B cell (primary cell): ENCODE measurements around the gene C20orf173. TPM values are rescaled to one million over a fixed set of nuclear protein-coding genes. Genes with fewer than 3 reads are reported as not detected.

Experiments used
- ATAC-seq: fragments of 200-7000 bp; cut with Tn5 transposase; one replicate; pipeline ENCODE4 v1.10.0; 2021; ENCODE audit warnings: low read depth, mild to moderate bottlenecking, moderate number of reproducible peaks, moderate library complexity
- CTCF ChIA-PET: fragments of 350-600 bp; sonication (Branson Sonifier 250); formaldehyde crosslinking; loops from one replicate; lab custom pipeline; 2021; ENCODE audit warnings: antibody characterized with exemption, inconsistent platforms; lab: Charles Lee
- POLR2A ChIA-PET: fragments of 350-600 bp; sonication (Branson Sonifier 250); formaldehyde crosslinking; loops from one replicate; lab custom pipeline; 2021; ENCODE audit warnings: antibody characterized with exemption; lab: Charles Lee
- DNase-seq: peaks from one replicate; pipeline ENCODE4 v3.0.0; 2013
- H2AFZ ChIP-seq: 2 replicates; pipeline ENCODE4 v1.6.1; 2012; ENCODE audit warnings: mild to moderate bottlenecking, low read depth, low read length; ENCODE audit not compliant: insufficient read depth, poor library complexity, severe bottlenecking
- H3K27ac ChIP-seq, 2 donors: 1 replicate in 1 of 2; 2 replicates in 1 of 2; pipeline ENCODE4 v1.5.1; 2012 to 2013; ENCODE audit warnings: low read length in 2 of 2, mild to moderate bottlenecking in 2 of 2, moderate library complexity in 1 of 2
- H3K27me3 ChIP-seq, 4 experiments: fragments of 200-600 bp in 1 of 4; sonication (generic) in 1 of 4; replicated peaks in 1 of 4; 1 replicate in 2 of 4; 2 replicates in 2 of 4; pipeline versions ENCODE4 v1.6.1 to v1.7.0; 2013 to 2016; ENCODE audit warnings: low read length in 3 of 4, mild to moderate bottlenecking in 2 of 4, mixed read lengths in 1 of 4, moderate library complexity in 1 of 4; ENCODE audit not compliant: insufficient read depth in 4 of 4, control insufficient read depth in 3 of 4; ENCODE audit errors: control extremely low read depth in 1 of 4
- H3K36me3 ChIP-seq, 2 experiments: replicated peaks in 1 of 2; 1 replicate in 1 of 2; 2 replicates in 1 of 2; pipeline versions ENCODE4 v1.6.1 to v1.7.1; 2013; ENCODE audit warnings: low read length in 1 of 2; ENCODE audit not compliant: insufficient read depth in 2 of 2, control insufficient read depth in 1 of 2; ENCODE audit errors: control extremely low read depth in 1 of 2, extremely low read depth in 1 of 2
- H3K4me1 ChIP-seq, 2 donors: fragments of 200-600 bp in 1 of 2; sonication (generic) in 1 of 2; 1 replicate in 1 of 2; 2 replicates in 1 of 2; pipeline versions ENCODE4 v1.5.1 to v1.6.1; 2013 to 2017; ENCODE audit warnings: low read length in 2 of 2; ENCODE audit not compliant: control insufficient read depth in 2 of 2, insufficient read depth in 2 of 2
- H3K4me2 ChIP-seq: replicated peaks from 2 replicates; pipeline ENCODE3; 2012; ENCODE audit warnings: mild to moderate bottlenecking, low read depth, low read length; ENCODE audit not compliant: poor library complexity, severe bottlenecking
- H3K4me3 ChIP-seq, 5 experiments: fragments of 200-600 bp in 1 of 5; sonication (generic) in 1 of 5; 1 replicate in 3 of 5; 2 replicates in 2 of 5; pipeline versions ENCODE4 v1.5.1 to v1.7.0; 2011 to 2016; ENCODE audit warnings: low read length in 4 of 5, mild to moderate bottlenecking in 4 of 5, low read depth in 2 of 5, control low read depth in 1 of 5, moderate library complexity in 1 of 5; ENCODE audit not compliant: insufficient read depth in 1 of 5; ENCODE audit errors: control extremely low read depth in 1 of 5, extremely low read depth in 1 of 5
- H3K79me2 ChIP-seq: fragments of 200-600 bp; sonication (generic); one replicate; pipeline ENCODE4 v1.6.0; 2016; ENCODE audit warnings: low read length; ENCODE audit not compliant: control insufficient read depth, insufficient read depth
- H3K9ac ChIP-seq: fragments of 200-600 bp; sonication (generic); 2 replicates; pipeline ENCODE4 v1.6.1; 2017; ENCODE audit warnings: mild to moderate bottlenecking, low read length, moderate library complexity
- H3K9me3 ChIP-seq, 3 donors: one replicate each; pipeline versions ENCODE4 v1.6.1 to v1.7.1; 2013; ENCODE audit warnings: low read length in 2 of 3; ENCODE audit not compliant: control insufficient read depth in 2 of 3, insufficient read depth in 1 of 3; ENCODE audit errors: control extremely low read depth in 1 of 3
- H4K20me1 ChIP-seq: 2 replicates; pipeline ENCODE4 v1.6.0; 2012; ENCODE audit warnings: mild to moderate bottlenecking, low read length; ENCODE audit not compliant: insufficient read depth, control insufficient read depth, poor library complexity, severe bottlenecking
- H3K27ac Mint-ChIP-seq: one replicate; pipeline ENCODE4 v1.8.0; 2021; ENCODE audit warnings: mixed read lengths
- H3K27me3 Mint-ChIP-seq: one replicate; pipeline ENCODE4 v1.8.0; 2021; ENCODE audit warnings: mixed read lengths
- H3K4me1 Mint-ChIP-seq: one replicate; pipeline ENCODE4 v1.8.0; 2021; ENCODE audit warnings: mixed read lengths
- H3K4me3 Mint-ChIP-seq: one replicate; pipeline ENCODE4 v1.8.0; 2021; ENCODE audit warnings: mixed read lengths
- H3K9me3 Mint-ChIP-seq: one replicate; pipeline ENCODE4 v1.8.0; 2022; ENCODE audit warnings: mixed read lengths; ENCODE audit not compliant: insufficient read depth
- CTCF ChIP-seq: fragments of 200-600 bp; IDR thresholded peaks from one replicate; pipeline ENCODE4 v1.8.0; 2022; ENCODE audit warnings: antibody characterized with exemption, mild to moderate bottlenecking
- EZH2 ChIP-seq: IDR thresholded peaks from 2 replicates; pipeline ENCODE4 v1.6.1; 2012; ENCODE audit warnings: borderline replicate concordance, low read depth, mild to moderate bottlenecking, moderate library complexity, low read length; ENCODE audit not compliant: insufficient read depth, poor library complexity, severe bottlenecking
- WGBS: methylation state at CpG from one replicate; pipeline ENCODE4 v1.1.5; 2013; ENCODE audit warnings: missing lambda C conversion rate; ENCODE audit not compliant: insufficient coverage; 5-methylcytosine and 5-hydroxymethylcytosine counted together
- intact Hi-C: fragments of 100-400 bp; cut with micrococcal nuclease; formaldehyde crosslinking; loops from one replicate; pipeline ENCODE4 v1.10.0; 2022
- polyA plus RNA-seq: library from polyadenylated mRNA; depleted of rRNA; stranded (reverse); fragments of >200 nt; gene quantifications from 2 replicates; pipeline ENCODE4 v1.2.3, GENCODE V29; 2012
- total RNA-seq, 2 donors: library from RNA; stranded (reverse); fragments of 120-200 nt in 1 of 2; gene quantifications; 1 replicate in 1 of 2; 2 replicates in 1 of 2; pipeline versions ENCODE4 v1.2.3 to v1.2.4, GENCODE V29; 2013 to 2022

Gene C20orf173
- total and polyA plus RNA-seq, 2 donors (not counting 1 experiment from before 2014, with no cell fraction given) = not detected

- TF ChIP-seq EZH2 = no peak
- TF ChIP-seq CTCF = no peak
- ATAC-seq (no peak), DNase-seq (no peak)
- Histone ChIP-seq H3K4me2 (no peak overlapping the region), H3K27ac (no peak overlapping the region), H3K9ac (no peak overlapping the region), H3K79me2 (no peaks in the 10 kb centered on the region), H3K4me3 (no peak overlapping the region), H4K20me1 (no peaks in the 10 kb centered on the region), H3K27me3 (no peaks in the 10 kb centered on the region), H3K9me3 (no peaks in the 10 kb centered on the region), H2AFZ (no peak overlapping the region), H3K36me3 (no peaks in the 10 kb centered on the region), H3K4me1 (no peaks in the 10 kb centered on the region)
- Mint-ChIP-seq H3K4me3 (no peak overlapping the region), H3K27ac (no peak overlapping the region), H3K27me3 (no peaks in the 10 kb centered on the region), H3K9me3 (no peaks in the 10 kb centered on the region), H3K4me1 (no peaks in the 10 kb centered on the region)
- intact Hi-C loops = no loop called here
- ChIA-PET POLR2A (interaction anchor here (0.6 kb wide), 1 partner anchor 8 kb away, joined by 4 read pairs; no protein-coding TSS in a partner anchor), CTCF (no interaction called here)
- WGBS = 97% methylated on average over 9 of the region's 12 CpGs
Measured at GRCh38 chr20:35527122-35527769, 2.2 kb downstream of the C20orf173 start.

- Mint-ChIP-seq H3K27me3 (no peaks in the 10 kb centered on the region), H3K4me1 (no peaks in the 10 kb centered on the region), H3K4me3 (no peak overlapping the region), H3K27ac (no peak overlapping the region), H3K9me3 (no peaks in the 10 kb centered on the region)
- intact Hi-C loops = no loop called here
- H2AFZ ChIP-seq = no peak overlapping the region
- no peaks in the 10 kb centered on the region for H3K9me3 ChIP-seq
- ChIA-PET CTCF (no interaction called here), POLR2A (no interaction called here)
- H3K4me3 ChIP-seq = no peak overlapping the region
- H4K20me1 ChIP-seq = no peaks in the 10 kb centered on the region
- H3K4me2 ChIP-seq = no peak overlapping the region
- ATAC-seq = no peak
- no peaks in the 10 kb centered on the region for H3K4me1 ChIP-seq
- H3K27ac ChIP-seq = no peak overlapping the region
- no peak overlapping the region for H3K9ac ChIP-seq
- no peaks in the 10 kb centered on the region for H3K27me3 ChIP-seq
- WGBS = 88% methylated on average over 1 of the region's 1 CpG
- DNase-seq = no peak
- no peaks in the 10 kb centered on the region for H3K36me3 ChIP-seq
- no peak for TF ChIP-seq CTCF
- TF ChIP-seq EZH2 = no peak
- H3K79me2 ChIP-seq = no peaks in the 10 kb centered on the region
Measured at GRCh38 chr20:35525639-35526038, 3.8 kb downstream of the C20orf173 start.
